ENCODE measurements around the gene C1GALT1C1L.
"Not testable (repeated sequence)": the region's sequence is repeated elsewhere in the genome, so short reads cannot be mapped to it uniquely, and the experiment has no call there.

Gene C1GALT1C1L

GRCh38 chr2:43676322-43677050 lies at the start of gene C1GALT1C1L:
TSS of gene C1GALT1C1L (minus strand) at chr2:43676429. CDS start at chr2:43676322, 107 bp downstream.
- peak; percentile 55 for DNase-seq

- no peak for DNase-seq
These were observed 49.5 kb upstream of the C1GALT1C1L start for GRCh38 chr2:43725711-43726246.

- no peak for DNase-seq
These were observed 48.7 kb upstream of the C1GALT1C1L start for GRCh38 chr2:43724728-43725526.

GRCh38 chr2:43718530-43719124 lies 42.4 kb upstream of the C1GALT1C1L start:
- no peak for DNase-seq

- no peak for DNase-seq
These were observed 41.1 kb upstream of the C1GALT1C1L start for GRCh38 chr2:43717322-43717721.

- DNase-seq = no peak
These were observed 39.3 kb upstream of the C1GALT1C1L start for GRCh38 chr2:43715300-43716098.

- no peak for DNase-seq
These were observed 37.9 kb upstream of the C1GALT1C1L start for GRCh38 chr2:43714164-43714563.

- no peak for DNase-seq
These were observed 34.6 kb upstream of the C1GALT1C1L start for GRCh38 chr2:43710866-43711265.

GRCh38 chr2:43708891-43709290 lies 32.7 kb upstream of the C1GALT1C1L start:
- no peak for DNase-seq

- DNase-seq = no peak
These were observed 31.9 kb upstream of the C1GALT1C1L start for GRCh38 chr2:43708178-43708577.

GRCh38 chr2:43707255-43708015 lies 31.2 kb upstream of the C1GALT1C1L start:
- no peak for DNase-seq

GRCh38 chr2:43701111-43701510 lies 24.9 kb upstream of the C1GALT1C1L start:
- no peak for DNase-seq

- no peak for DNase-seq
These were observed 23.5 kb upstream of the C1GALT1C1L start for GRCh38 chr2:43699761-43700160.

GRCh38 chr2:43698140-43698539 lies 21.9 kb upstream of the C1GALT1C1L start:
- DNase-seq = not testable (repeated sequence)

- no peak for DNase-seq
These were observed 16.3 kb upstream of the C1GALT1C1L start for GRCh38 chr2:43692428-43692994.

- DNase-seq = no peak
These were observed 13.8 kb upstream of the C1GALT1C1L start for GRCh38 chr2:43689999-43690398.

GRCh38 chr2:43685357-43685756 lies 9.1 kb upstream of the C1GALT1C1L start:
- DNase-seq = no peak

GRCh38 chr2:43677783-43678182 lies 1.6 kb upstream of the C1GALT1C1L start:
- DNase-seq = not testable (repeated sequence)

- DNase-seq = no peak
These were observed 445 bp downstream of the C1GALT1C1L start for GRCh38 chr2:43675646-43676321.

GRCh38 chr2:43657241-43657640 lies 19.0 kb downstream of the C1GALT1C1L start:
- no peak for DNase-seq

GRCh38 chr2:43653506-43653905 lies 22.7 kb downstream of the C1GALT1C1L start:
- DNase-seq = no peak
